Fibroblast of lung (primary cell): Measurements from ENCODE around the gene CLTCL1.

Source experiments
- EZH2 ChIP-seq: IDR thresholded peaks from 2 replicates; pipeline ENCODE4 v1.5.1; 2012; ENCODE audit warnings: low read length, control low read depth, mild to moderate bottlenecking; ENCODE audit errors: missing control alignments
- TF ChIP-seq, protein P1 (sequence below), 2 donors: IDR thresholded peaks in 1 of 2; conservative IDR thresholded peaks in 1 of 2; 1 replicate in 1 of 2; 2 replicates in 1 of 2; pipeline ENCODE4 v1.5.1; 2011 to 2012; ENCODE audit warnings: low read length in 2 of 2, control low read depth in 1 of 2, inconsistent platforms in 1 of 2, low read depth in 1 of 2, mild to moderate bottlenecking in 1 of 2

DNA sequence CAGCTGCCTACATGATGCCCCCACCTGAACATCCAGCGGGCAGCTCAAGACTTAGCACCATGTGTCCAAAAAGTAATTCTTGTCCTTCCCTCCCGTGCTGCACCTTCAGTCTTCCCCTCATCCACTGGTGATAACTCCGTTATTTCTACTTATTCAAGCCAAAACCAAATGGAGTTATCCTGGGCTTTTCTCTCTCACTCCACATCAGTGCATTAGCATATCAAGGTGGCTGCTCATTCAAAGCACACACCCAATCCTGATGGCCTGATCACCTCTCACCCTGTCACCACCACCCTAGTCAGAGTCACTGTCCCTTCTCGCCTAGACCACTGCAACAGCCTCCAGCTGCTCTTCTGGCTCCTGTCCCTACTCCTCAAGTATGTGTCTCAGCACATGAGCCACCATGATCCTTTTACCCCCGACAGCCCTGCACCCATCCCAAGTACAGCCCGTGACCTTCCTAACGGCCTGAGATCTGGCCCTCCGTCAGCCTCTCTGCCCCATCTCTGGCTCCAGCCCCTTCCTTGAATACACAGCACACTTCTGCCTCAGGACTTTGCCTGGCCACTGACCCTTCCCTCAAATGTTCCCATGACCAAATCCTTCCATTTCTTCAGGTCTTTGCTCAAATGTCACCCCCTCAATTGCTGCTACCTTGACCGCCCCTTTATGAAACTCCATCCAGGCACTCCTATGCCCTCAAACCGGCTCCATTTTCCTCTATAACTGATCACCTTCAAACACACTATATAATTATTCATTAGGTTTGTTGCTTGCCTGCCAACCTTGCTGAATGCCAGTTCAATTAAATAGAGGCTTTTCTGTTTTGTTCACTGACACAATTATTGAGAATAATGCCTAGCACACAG, 93.3 kb downstream of the CLTCL1 start:
- TF ChIP-seq, protein P1, sequence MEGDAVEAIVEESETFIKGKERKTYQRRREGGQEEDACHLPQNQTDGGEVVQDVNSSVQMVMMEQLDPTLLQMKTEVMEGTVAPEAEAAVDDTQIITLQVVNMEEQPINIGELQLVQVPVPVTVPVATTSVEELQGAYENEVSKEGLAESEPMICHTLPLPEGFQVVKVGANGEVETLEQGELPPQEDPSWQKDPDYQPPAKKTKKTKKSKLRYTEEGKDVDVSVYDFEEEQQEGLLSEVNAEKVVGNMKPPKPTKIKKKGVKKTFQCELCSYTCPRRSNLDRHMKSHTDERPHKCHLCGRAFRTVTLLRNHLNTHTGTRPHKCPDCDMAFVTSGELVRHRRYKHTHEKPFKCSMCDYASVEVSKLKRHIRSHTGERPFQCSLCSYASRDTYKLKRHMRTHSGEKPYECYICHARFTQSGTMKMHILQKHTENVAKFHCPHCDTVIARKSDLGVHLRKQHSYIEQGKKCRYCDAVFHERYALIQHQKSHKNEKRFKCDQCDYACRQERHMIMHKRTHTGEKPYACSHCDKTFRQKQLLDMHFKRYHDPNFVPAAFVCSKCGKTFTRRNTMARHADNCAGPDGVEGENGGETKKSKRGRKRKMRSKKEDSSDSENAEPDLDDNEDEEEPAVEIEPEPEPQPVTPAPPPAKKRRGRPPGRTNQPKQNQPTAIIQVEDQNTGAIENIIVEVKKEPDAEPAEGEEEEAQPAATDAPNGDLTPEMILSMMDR (conservative IDR thresholded peaks at IDR 0.05 in 1 of 2, IDR thresholded peaks at IDR 0.05 in 1 of 2; ENCODE audit: low read depth in 1 of 2, low read length in 2 of 2): no peak
- no peak for TF ChIP-seq EZH2
